B cell (primary cell): Measurements from ENCODE around the gene UTP3. TPM values are rescaled to one million over a fixed set of nuclear protein-coding genes. Genes with fewer than 3 reads are reported as not detected.
A peak's percentile ranks its signal among the peaks of the same experiment; 100 is the strongest.

Experiments
- ATAC-seq: fragments of 200-7000 bp; cut with Tn5 transposase; one replicate; pipeline ENCODE4 v1.10.0; 2021; ENCODE audit warnings: low read depth, mild to moderate bottlenecking, moderate number of reproducible peaks, moderate library complexity
- CTCF ChIA-PET: fragments of 350-600 bp; sonication (Branson Sonifier 250); formaldehyde crosslinking; loops from one replicate; lab custom pipeline; 2021; ENCODE audit warnings: antibody characterized with exemption, inconsistent platforms; lab: Charles Lee
- POLR2A ChIA-PET: fragments of 350-600 bp; sonication (Branson Sonifier 250); formaldehyde crosslinking; loops from one replicate; lab custom pipeline; 2021; ENCODE audit warnings: antibody characterized with exemption; lab: Charles Lee
- DNase-seq: peaks from one replicate; pipeline ENCODE4 v3.0.0; 2013
- H2AFZ ChIP-seq: 2 replicates; pipeline ENCODE4 v1.6.1; 2012; ENCODE audit warnings: mild to moderate bottlenecking, low read depth, low read length; ENCODE audit not compliant: insufficient read depth, poor library complexity, severe bottlenecking
- H3K27ac ChIP-seq, 2 donors: 1 replicate in 1 of 2; 2 replicates in 1 of 2; pipeline ENCODE4 v1.5.1; 2012 to 2013; ENCODE audit warnings: low read length in 2 of 2, mild to moderate bottlenecking in 2 of 2, moderate library complexity in 1 of 2
- H3K27me3 ChIP-seq, 4 experiments: fragments of 200-600 bp in 1 of 4; sonication (generic) in 1 of 4; replicated peaks in 1 of 4; 1 replicate in 2 of 4; 2 replicates in 2 of 4; pipeline versions ENCODE4 v1.6.1 to v1.7.0; 2013 to 2016; ENCODE audit warnings: low read length in 3 of 4, mild to moderate bottlenecking in 2 of 4, mixed read lengths in 1 of 4, moderate library complexity in 1 of 4; ENCODE audit not compliant: insufficient read depth in 4 of 4, control insufficient read depth in 3 of 4; ENCODE audit errors: control extremely low read depth in 1 of 4
- H3K36me3 ChIP-seq, 2 experiments: replicated peaks in 1 of 2; 1 replicate in 1 of 2; 2 replicates in 1 of 2; pipeline versions ENCODE4 v1.6.1 to v1.7.1; 2013; ENCODE audit warnings: low read length in 1 of 2; ENCODE audit not compliant: insufficient read depth in 2 of 2, control insufficient read depth in 1 of 2; ENCODE audit errors: control extremely low read depth in 1 of 2, extremely low read depth in 1 of 2
- H3K4me1 ChIP-seq, 2 donors: fragments of 200-600 bp in 1 of 2; sonication (generic) in 1 of 2; 1 replicate in 1 of 2; 2 replicates in 1 of 2; pipeline versions ENCODE4 v1.5.1 to v1.6.1; 2013 to 2017; ENCODE audit warnings: low read length in 2 of 2; ENCODE audit not compliant: control insufficient read depth in 2 of 2, insufficient read depth in 2 of 2
- H3K4me2 ChIP-seq: replicated peaks from 2 replicates; pipeline ENCODE3; 2012; ENCODE audit warnings: mild to moderate bottlenecking, low read depth, low read length; ENCODE audit not compliant: poor library complexity, severe bottlenecking
- H3K4me3 ChIP-seq, 5 experiments: fragments of 200-600 bp in 1 of 5; sonication (generic) in 1 of 5; 1 replicate in 3 of 5; 2 replicates in 2 of 5; pipeline versions ENCODE4 v1.5.1 to v1.7.0; 2011 to 2016; ENCODE audit warnings: low read length in 4 of 5, mild to moderate bottlenecking in 4 of 5, low read depth in 2 of 5, control low read depth in 1 of 5, moderate library complexity in 1 of 5; ENCODE audit not compliant: insufficient read depth in 1 of 5; ENCODE audit errors: control extremely low read depth in 1 of 5, extremely low read depth in 1 of 5
- H3K79me2 ChIP-seq: fragments of 200-600 bp; sonication (generic); one replicate; pipeline ENCODE4 v1.6.0; 2016; ENCODE audit warnings: low read length; ENCODE audit not compliant: control insufficient read depth, insufficient read depth
- H3K9ac ChIP-seq: fragments of 200-600 bp; sonication (generic); 2 replicates; pipeline ENCODE4 v1.6.1; 2017; ENCODE audit warnings: mild to moderate bottlenecking, low read length, moderate library complexity
- H3K9me3 ChIP-seq, 3 donors: one replicate each; pipeline versions ENCODE4 v1.6.1 to v1.7.1; 2013; ENCODE audit warnings: low read length in 2 of 3; ENCODE audit not compliant: control insufficient read depth in 2 of 3, insufficient read depth in 1 of 3; ENCODE audit errors: control extremely low read depth in 1 of 3
- H4K20me1 ChIP-seq: 2 replicates; pipeline ENCODE4 v1.6.0; 2012; ENCODE audit warnings: mild to moderate bottlenecking, low read length; ENCODE audit not compliant: insufficient read depth, control insufficient read depth, poor library complexity, severe bottlenecking
- H3K27ac Mint-ChIP-seq: one replicate; pipeline ENCODE4 v1.8.0; 2021; ENCODE audit warnings: mixed read lengths
- H3K27me3 Mint-ChIP-seq: one replicate; pipeline ENCODE4 v1.8.0; 2021; ENCODE audit warnings: mixed read lengths
- H3K4me1 Mint-ChIP-seq: one replicate; pipeline ENCODE4 v1.8.0; 2021; ENCODE audit warnings: mixed read lengths
- H3K4me3 Mint-ChIP-seq: one replicate; pipeline ENCODE4 v1.8.0; 2021; ENCODE audit warnings: mixed read lengths
- H3K9me3 Mint-ChIP-seq: one replicate; pipeline ENCODE4 v1.8.0; 2022; ENCODE audit warnings: mixed read lengths; ENCODE audit not compliant: insufficient read depth
- EZH2 ChIP-seq: IDR thresholded peaks from 2 replicates; pipeline ENCODE4 v1.6.1; 2012; ENCODE audit warnings: borderline replicate concordance, low read depth, mild to moderate bottlenecking, moderate library complexity, low read length; ENCODE audit not compliant: insufficient read depth, poor library complexity, severe bottlenecking
- WGBS: methylation state at CpG from one replicate; pipeline ENCODE4 v1.1.5; 2013; ENCODE audit warnings: missing lambda C conversion rate; ENCODE audit not compliant: insufficient coverage; 5-methylcytosine and 5-hydroxymethylcytosine counted together
- intact Hi-C: fragments of 100-400 bp; cut with micrococcal nuclease; formaldehyde crosslinking; loops from one replicate; pipeline ENCODE4 v1.10.0; 2022
- polyA plus RNA-seq: library from polyadenylated mRNA; depleted of rRNA; stranded (reverse); fragments of >200 nt; gene quantifications from 2 replicates; pipeline ENCODE4 v1.2.3, GENCODE V29; 2012
- total RNA-seq, 2 donors: library from RNA; stranded (reverse); fragments of 120-200 nt in 1 of 2; gene quantifications; 1 replicate in 1 of 2; 2 replicates in 1 of 2; pipeline versions ENCODE4 v1.2.3 to v1.2.4, GENCODE V29; 2013 to 2022
- TF ChIP-seq, protein P1 (sequence below): fragments of 200-600 bp; IDR thresholded peaks from one replicate; pipeline ENCODE4 v1.8.0; 2022; ENCODE audit warnings: antibody characterized with exemption, mild to moderate bottlenecking

The UTP3 gene
- total and polyA plus RNA-seq, 2 donors (not counting 1 experiment from before 2014, with no cell fraction given), result 6.2 to 42.2 TPM

- peak within 1 kb of the TSS; percentile 62 for H2AFZ ChIP-seq
- Mint-ChIP-seq H3K27me3 (no peaks in the 10 kb centered on the region), H3K4me1 (peaks cover 48% of the 10 kb centered on the region), H3K4me3 (peak within 1 kb of the TSS; percentile 88), H3K9me3 (no peaks in the 10 kb centered on the region), H3K27ac (peak within 1 kb of the TSS; percentile 89)
- peak; percentile 24 for DNase-seq
- no peaks in the 10 kb centered on the region for H3K27me3 ChIP-seq
- ChIA-PET CTCF (interaction anchor here (1.0 to 1.7 kb wide), 6 partner anchors 10 to 342 kb away, joined by 3 to 10 read pairs (median 4); no protein-coding TSS in a partner anchor), POLR2A (interaction anchor here (0.7 kb wide), 1 partner anchor 40 kb away, joined by 3 read pairs; no protein-coding TSS in a partner anchor)
- H4K20me1 ChIP-seq, result no peaks in the 10 kb centered on the region
- H3K4me2 ChIP-seq, result peak within 1 kb of the TSS; percentile 71
- no peak for TF ChIP-seq EZH2
- TF ChIP-seq, protein P1, sequence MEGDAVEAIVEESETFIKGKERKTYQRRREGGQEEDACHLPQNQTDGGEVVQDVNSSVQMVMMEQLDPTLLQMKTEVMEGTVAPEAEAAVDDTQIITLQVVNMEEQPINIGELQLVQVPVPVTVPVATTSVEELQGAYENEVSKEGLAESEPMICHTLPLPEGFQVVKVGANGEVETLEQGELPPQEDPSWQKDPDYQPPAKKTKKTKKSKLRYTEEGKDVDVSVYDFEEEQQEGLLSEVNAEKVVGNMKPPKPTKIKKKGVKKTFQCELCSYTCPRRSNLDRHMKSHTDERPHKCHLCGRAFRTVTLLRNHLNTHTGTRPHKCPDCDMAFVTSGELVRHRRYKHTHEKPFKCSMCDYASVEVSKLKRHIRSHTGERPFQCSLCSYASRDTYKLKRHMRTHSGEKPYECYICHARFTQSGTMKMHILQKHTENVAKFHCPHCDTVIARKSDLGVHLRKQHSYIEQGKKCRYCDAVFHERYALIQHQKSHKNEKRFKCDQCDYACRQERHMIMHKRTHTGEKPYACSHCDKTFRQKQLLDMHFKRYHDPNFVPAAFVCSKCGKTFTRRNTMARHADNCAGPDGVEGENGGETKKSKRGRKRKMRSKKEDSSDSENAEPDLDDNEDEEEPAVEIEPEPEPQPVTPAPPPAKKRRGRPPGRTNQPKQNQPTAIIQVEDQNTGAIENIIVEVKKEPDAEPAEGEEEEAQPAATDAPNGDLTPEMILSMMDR, result no peak
- peaks cover 1 to 8% of the 10 kb centered on the region in 2 experiments for H3K36me3 ChIP-seq
- no peak for ATAC-seq
- WGBS, result no CpG with 5 or more reads among the region's 1 CpG
- peaks cover 40% of the 10 kb centered on the region for H3K79me2 ChIP-seq
- intact Hi-C loops, result no loop called here
- H3K4me1 ChIP-seq, result peaks cover 30 to 35% of the 10 kb centered on the region in 2 donors
- H3K9ac ChIP-seq, result peak within 1 kb of the TSS; percentile 74
- H3K4me3 ChIP-seq, result peak within 1 kb of the TSS; percentile 27 to 77 (median 57)
- H3K27ac ChIP-seq, result peak within 1 kb of the TSS; percentile 4 to 78
- no peaks in the 10 kb centered on the region for H3K9me3 ChIP-seq
Measured at GRCh38 chr4:70666369-70666768, 22.0 kb upstream of the UTP3 start, which contains the start of gene JCHAIN. TSS of gene JCHAIN (minus strand) at chr4:70666508. CDS start at chr4:70666490, 18 bp downstream.
